AG09319 (cell line): ENCODE results near the gene IL12RB2.

Source experiments
- DNase-seq: peaks from one replicate; pipeline ENCODE4 v3.0.0-alpha.2; 2010; ENCODE audit warnings: low read depth; ENCODE audit errors: extremely low read depth
- TF ChIP-seq, protein P1 (sequence below): IDR thresholded peaks from 2 replicates; pipeline ENCODE4 v1.5.1; 2011; ENCODE audit warnings: low read depth, mild to moderate bottlenecking, inconsistent platforms, low read length, moderate library complexity

The IL12RB2 gene

DNA sequence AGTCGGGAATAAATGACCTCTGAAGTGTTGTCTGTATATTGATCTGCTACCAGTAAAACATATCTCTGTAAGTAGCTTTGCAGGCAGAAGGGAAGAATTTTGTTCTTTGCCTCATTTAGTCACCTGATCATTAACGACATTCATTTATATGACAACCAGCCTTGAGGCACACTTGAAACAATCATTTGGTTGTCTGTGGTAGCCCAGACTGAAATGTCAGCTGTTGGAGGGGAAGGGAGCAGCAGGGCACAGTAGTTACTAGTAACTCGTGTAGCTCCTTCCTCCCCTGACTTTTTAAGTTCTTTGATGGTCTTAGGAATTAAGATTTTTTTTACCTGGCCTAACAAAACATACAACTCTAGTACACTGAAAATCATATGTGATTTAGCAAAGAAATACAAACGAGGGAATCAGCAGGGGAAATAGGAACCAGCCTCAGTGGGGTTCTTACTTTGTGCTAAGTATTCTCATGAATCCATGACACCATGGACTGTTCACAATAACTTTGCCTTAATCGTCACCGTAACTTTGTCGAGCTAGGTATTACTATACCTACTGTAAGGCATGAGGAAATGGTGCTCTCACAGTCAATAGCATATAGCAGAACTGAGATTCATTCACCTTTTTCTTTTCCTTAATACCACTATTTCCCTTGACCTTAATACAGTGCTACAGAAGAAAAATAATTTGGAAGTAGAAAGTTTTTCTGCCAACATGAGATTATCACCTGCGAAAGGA is 6.4 kb downstream of the IL12RB2 start:
- TF ChIP-seq, protein P1, sequence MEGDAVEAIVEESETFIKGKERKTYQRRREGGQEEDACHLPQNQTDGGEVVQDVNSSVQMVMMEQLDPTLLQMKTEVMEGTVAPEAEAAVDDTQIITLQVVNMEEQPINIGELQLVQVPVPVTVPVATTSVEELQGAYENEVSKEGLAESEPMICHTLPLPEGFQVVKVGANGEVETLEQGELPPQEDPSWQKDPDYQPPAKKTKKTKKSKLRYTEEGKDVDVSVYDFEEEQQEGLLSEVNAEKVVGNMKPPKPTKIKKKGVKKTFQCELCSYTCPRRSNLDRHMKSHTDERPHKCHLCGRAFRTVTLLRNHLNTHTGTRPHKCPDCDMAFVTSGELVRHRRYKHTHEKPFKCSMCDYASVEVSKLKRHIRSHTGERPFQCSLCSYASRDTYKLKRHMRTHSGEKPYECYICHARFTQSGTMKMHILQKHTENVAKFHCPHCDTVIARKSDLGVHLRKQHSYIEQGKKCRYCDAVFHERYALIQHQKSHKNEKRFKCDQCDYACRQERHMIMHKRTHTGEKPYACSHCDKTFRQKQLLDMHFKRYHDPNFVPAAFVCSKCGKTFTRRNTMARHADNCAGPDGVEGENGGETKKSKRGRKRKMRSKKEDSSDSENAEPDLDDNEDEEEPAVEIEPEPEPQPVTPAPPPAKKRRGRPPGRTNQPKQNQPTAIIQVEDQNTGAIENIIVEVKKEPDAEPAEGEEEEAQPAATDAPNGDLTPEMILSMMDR, result no peak
- no peak for DNase-seq

DNA sequence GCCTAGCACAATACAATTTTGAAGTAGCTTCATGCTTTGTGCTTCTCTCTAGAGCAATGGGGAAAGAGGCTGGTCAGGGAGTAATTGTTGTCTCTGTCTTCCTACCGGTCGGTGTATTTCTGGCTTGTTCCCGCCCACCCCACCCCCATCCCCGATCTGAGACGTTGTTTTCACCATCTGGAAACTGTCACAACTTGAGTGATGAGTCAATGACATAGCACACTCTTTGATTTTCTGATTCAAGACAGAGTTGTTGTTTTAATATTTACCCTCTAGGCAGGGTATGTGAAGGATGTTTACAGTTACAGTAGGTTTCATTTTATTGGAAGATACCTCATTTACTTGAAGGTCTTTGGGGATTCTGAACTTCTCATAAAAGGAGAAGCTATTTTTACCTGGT is 7.0 kb downstream of the IL12RB2 start:
- DNase-seq, result no peak
- TF ChIP-seq, protein P1, result no peak

DNA sequence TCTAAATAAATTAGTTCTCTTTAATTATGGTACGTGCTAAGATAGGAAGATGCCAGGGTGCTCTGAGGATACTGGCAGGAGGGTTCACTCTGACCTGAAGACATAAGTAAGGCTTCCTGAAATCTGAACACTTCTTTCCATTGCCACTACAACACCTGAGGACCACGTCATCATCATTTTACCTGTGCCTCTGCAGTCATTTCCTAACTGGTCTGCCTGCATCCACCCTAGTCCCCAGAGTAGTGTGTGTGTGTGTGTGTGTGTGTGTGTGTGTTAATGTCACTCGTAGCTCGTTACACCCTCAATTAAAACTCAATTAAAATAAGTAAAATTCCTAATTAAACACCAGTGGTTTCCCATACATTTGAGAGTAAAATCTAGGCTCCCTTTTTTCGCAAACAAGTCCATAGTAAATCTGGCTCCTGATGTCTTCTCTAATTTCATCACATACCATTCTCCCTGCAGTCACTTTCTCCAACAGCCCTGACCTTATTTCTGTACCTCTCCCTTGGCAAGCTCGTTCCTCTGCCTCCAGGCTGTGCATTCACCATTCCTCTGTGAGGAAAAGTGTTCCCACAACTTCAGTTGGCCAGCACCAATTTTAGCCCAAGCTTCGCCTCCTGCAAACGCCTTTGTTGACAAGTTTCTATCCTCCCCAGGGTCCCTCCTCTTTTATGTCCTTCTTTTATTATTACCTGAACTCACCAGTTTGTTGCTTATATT is 8.7 kb downstream of the IL12RB2 start:
- TF ChIP-seq, protein P1, result no peak
- no peak for DNase-seq

DNA sequence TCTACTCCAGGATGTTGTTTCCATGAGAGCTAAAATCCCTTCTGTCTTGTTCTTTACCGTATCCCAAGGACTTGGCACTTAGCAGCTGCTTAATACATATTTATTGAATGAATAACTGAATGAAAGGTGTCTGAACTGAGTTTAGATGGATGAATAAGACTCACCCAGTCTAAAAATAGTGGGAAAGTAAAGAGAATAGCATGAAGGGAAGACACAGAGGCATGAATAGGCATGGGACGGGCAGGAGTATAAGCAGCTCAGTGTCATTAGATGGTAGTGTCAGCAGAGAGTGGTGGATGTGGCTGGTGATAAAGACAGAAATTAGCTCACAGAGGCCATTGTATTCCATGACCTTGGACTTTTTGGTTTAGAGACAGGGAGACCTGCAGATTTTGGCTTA is 9.2 kb downstream of the IL12RB2 start:
- no peak for DNase-seq

DNA sequence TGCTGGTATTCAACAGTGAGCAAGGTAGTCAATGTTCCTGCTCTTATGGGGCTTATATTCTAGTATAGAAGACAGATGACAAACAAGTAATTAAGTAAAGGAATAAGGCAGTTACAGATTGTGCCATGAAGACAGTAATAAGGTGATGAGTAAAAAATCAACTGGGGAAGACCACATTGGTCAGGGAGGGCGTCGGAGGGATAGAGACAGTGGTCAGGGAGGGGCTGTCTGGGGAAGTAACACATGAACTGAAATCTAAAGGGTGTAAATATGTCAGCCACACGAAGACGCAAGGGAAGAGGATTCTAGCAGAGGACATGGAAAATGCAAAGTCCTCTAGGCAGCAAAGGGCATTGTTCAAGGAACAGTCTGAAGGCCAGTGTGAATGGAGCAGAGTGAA is 10.1 kb downstream of the IL12RB2 start:
- TF ChIP-seq, protein P1, result no peak

More for the DNA sequence above, 9.2 kb downstream of the IL12RB2 start:
- TF ChIP-seq, protein P1, result no peak

DNA sequence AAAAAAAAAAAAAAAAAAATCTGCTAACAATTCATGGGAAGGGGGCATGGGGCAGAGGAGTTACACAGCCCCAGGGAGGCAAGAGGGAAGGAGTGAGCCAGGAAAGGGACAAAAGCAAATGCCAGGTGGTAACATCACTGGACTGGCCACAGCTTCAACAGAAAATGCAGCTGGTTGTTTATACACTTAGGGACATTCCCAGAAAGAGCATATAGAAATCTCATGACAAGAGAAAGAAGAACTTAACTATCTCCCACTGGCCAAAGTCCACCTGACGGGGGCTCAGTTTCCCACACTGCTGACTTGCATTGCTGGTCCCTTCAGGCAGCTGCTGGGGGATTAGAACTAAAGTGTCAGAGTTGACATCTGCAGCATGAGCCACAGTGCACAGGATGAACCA is 14.8 kb downstream of the IL12RB2 start:
- TF ChIP-seq, protein P1, result no peak
- DNase-seq, result no peak

More for the DNA sequence above, 10.1 kb downstream of the IL12RB2 start:
- DNase-seq, result no peak

DNA sequence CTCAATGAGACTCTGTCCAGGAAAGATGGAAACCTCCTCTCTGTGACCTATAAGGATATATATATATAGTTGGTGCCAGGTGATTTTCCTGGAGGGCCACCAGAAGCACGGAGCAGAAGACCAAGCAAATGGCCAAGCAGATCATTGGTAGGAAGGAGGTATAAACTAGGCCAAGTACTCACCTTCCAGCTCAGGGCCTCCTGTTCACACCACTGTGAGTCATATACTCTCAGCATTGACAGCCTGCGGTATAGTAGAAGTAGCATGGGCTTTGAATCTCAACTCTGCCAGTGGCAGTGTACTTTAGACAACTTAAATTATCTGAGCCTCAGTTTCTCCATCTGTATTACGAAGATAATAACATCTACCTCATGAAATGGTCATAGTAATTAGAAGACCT is 15.4 kb downstream of the IL12RB2 start:
- TF ChIP-seq, protein P1, result no peak
- no peak for DNase-seq
